OCI-LY3 (cell line): ENCODE measurements around the gene SLC44A3.

ENCODE experiments used
- H2AFZ ChIP-seq: fragments of 200-600, 300-600 bp; shearing (Covaris generic); 2 replicates; pipeline ENCODE4 v1.6.0; 2014; ENCODE audit warnings: antibody characterized with exemption, low read depth, low read length
- H3K27ac ChIP-seq: fragments of 200-600, 300-600 bp; sonication (generic); 2 replicates; pipeline ENCODE4 v1.5.1; 2014; ENCODE audit warnings: mild to moderate bottlenecking, low read length, moderate library complexity, mixed read lengths
- H3K27me3 ChIP-seq: fragments of 200-600, 300-600 bp; sonication (generic); 2 replicates; pipeline ENCODE4 v1.6.1; 2014; ENCODE audit warnings: low read depth, low read length, mixed read lengths
- H3K36me3 ChIP-seq: fragments of 200-600, 300-600 bp; sonication (generic); replicated peaks from 2 replicates; pipeline ENCODE3; 2014; ENCODE audit warnings: low read depth, low read length, mixed read lengths
- H3K4me1 ChIP-seq: fragments of 300-600, 200-600 bp; sonication (generic); 2 replicates; pipeline ENCODE4 v1.6.1; 2014; ENCODE audit warnings: low read length, mixed read lengths
- H3K4me2 ChIP-seq: fragments of 200-600, 300-600 bp; sonication (generic); 2 replicates; pipeline ENCODE4 v1.6.1; 2014; ENCODE audit warnings: low read length, mixed read lengths
- H3K4me3 ChIP-seq: fragments of 300-600, 200-600 bp; sonication (generic); 2 replicates; pipeline ENCODE4 v1.5.1; 2014; ENCODE audit warnings: antibody characterized with exemption, mild to moderate bottlenecking, low read length, moderate library complexity
- H3K79me2 ChIP-seq: fragments of 300-600, 200-600 bp; shearing (Covaris generic); 2 replicates; pipeline ENCODE4 v1.6.1; 2014; ENCODE audit warnings: mild to moderate bottlenecking, low read length, mixed read lengths
- H3K9ac ChIP-seq: fragments of 300-600, 200-600 bp; shearing (Covaris generic); 2 replicates; pipeline ENCODE4 v1.6.0; 2014; ENCODE audit warnings: mild to moderate bottlenecking, low read length, moderate library complexity
- H3K9me3 ChIP-seq: fragments of 200-600, 300-600 bp; shearing (Covaris generic); 2 replicates; pipeline ENCODE4 v1.6.1; 2014; ENCODE audit warnings: low read length, mixed read lengths; ENCODE audit not compliant: insufficient read depth
- H4K20me1 ChIP-seq: fragments of 200-600, 300-600 bp; sonication (generic); 2 replicates; pipeline ENCODE4 v1.6.1; 2016; ENCODE audit warnings: low read length, mixed read lengths; ENCODE audit not compliant: insufficient read depth
- EZH2phosphoT487 ChIP-seq: fragments of 200-600 bp; shearing (Covaris generic); IDR thresholded peaks from 2 replicates; pipeline ENCODE4 v1.6.1; 2018; ENCODE audit warnings: antibody characterized with exemption, mixed run types, low read depth
- TF ChIP-seq, protein P1 (sequence below): fragments of 200-600, 300-600 bp; sonication (generic); IDR thresholded peaks from 2 replicates; pipeline ENCODE4 v1.5.1; 2014; ENCODE audit warnings: antibody characterized with exemption, low read length, low read depth

The SLC44A3 gene

GRCh38 chr1:94819945-94820746 lies at the start of gene SLC44A3:
Gene SLC44A3 (plus strand): TSS chr1:94820357. CDS start chr1:94820452, 95 bp downstream.
- H3K27me3 ChIP-seq: no peaks in the 10 kb centered on the region
- TF ChIP-seq, protein P1, sequence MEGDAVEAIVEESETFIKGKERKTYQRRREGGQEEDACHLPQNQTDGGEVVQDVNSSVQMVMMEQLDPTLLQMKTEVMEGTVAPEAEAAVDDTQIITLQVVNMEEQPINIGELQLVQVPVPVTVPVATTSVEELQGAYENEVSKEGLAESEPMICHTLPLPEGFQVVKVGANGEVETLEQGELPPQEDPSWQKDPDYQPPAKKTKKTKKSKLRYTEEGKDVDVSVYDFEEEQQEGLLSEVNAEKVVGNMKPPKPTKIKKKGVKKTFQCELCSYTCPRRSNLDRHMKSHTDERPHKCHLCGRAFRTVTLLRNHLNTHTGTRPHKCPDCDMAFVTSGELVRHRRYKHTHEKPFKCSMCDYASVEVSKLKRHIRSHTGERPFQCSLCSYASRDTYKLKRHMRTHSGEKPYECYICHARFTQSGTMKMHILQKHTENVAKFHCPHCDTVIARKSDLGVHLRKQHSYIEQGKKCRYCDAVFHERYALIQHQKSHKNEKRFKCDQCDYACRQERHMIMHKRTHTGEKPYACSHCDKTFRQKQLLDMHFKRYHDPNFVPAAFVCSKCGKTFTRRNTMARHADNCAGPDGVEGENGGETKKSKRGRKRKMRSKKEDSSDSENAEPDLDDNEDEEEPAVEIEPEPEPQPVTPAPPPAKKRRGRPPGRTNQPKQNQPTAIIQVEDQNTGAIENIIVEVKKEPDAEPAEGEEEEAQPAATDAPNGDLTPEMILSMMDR: no peak
- TF ChIP-seq EZH2phosphoT487: no peak
- no peak within 1 kb of the TSS for H2AFZ ChIP-seq
- no peak within 1 kb of the TSS for H3K9ac ChIP-seq
- H4K20me1 ChIP-seq: no peaks in the 10 kb centered on the region
- no peaks in the 10 kb centered on the region for H3K9me3 ChIP-seq
- H3K4me1 ChIP-seq: no peaks in the 10 kb centered on the region
- H3K27ac ChIP-seq: no peak within 1 kb of the TSS
- no peak within 1 kb of the TSS for H3K4me3 ChIP-seq
- no peak within 1 kb of the TSS for H3K4me2 ChIP-seq
- H3K36me3 ChIP-seq: no peaks in the 10 kb centered on the region
- H3K79me2 ChIP-seq: no peaks in the 10 kb centered on the region

- no peaks in the 10 kb centered on the region for H3K79me2 ChIP-seq
- no peaks in the 10 kb centered on the region for H3K4me1 ChIP-seq
- H3K9me3 ChIP-seq: no peaks in the 10 kb centered on the region
- H3K27me3 ChIP-seq: no peaks in the 10 kb centered on the region
- no peak overlapping the region for H3K4me2 ChIP-seq
- TF ChIP-seq EZH2phosphoT487: no peak
- TF ChIP-seq, protein P1: no peak
- H2AFZ ChIP-seq: no peak overlapping the region
- no peaks in the 10 kb centered on the region for H3K36me3 ChIP-seq
- H3K9ac ChIP-seq: no peak overlapping the region
- no peak overlapping the region for H3K4me3 ChIP-seq
- H4K20me1 ChIP-seq: no peaks in the 10 kb centered on the region
- no peak overlapping the region for H3K27ac ChIP-seq
Observed at GRCh38 chr1:94772230-94772641, 47.9 kb upstream of the SLC44A3 start.

- Histone ChIP-seq H3K4me2 (no peak overlapping the region), H3K27ac (no peak overlapping the region), H4K20me1 (no peaks in the 10 kb centered on the region), H3K36me3 (no peaks in the 10 kb centered on the region), H3K79me2 (no peaks in the 10 kb centered on the region), H3K4me1 (no peaks in the 10 kb centered on the region), H3K4me3 (no peak overlapping the region), H3K27me3 (no peaks in the 10 kb centered on the region), H2AFZ (no peak overlapping the region), H3K9me3 (no peaks in the 10 kb centered on the region), H3K9ac (no peak overlapping the region)
- TF ChIP-seq, protein P1: no peak
- TF ChIP-seq EZH2phosphoT487: no peak
Observed at GRCh38 chr1:94772845-94773244, 47.3 kb upstream of the SLC44A3 start.

GRCh38 chr1:94773296-94773809 lies 46.8 kb upstream of the SLC44A3 start:
- Histone ChIP-seq H3K9me3 (no peaks in the 10 kb centered on the region), H3K79me2 (no peaks in the 10 kb centered on the region), H4K20me1 (no peaks in the 10 kb centered on the region), H3K4me2 (no peak overlapping the region), H2AFZ (no peak overlapping the region), H3K27ac (no peak overlapping the region), H3K4me1 (no peaks in the 10 kb centered on the region), H3K36me3 (no peaks in the 10 kb centered on the region), H3K27me3 (no peaks in the 10 kb centered on the region), H3K9ac (no peak overlapping the region), H3K4me3 (no peak overlapping the region)
- TF ChIP-seq EZH2phosphoT487: no peak
- TF ChIP-seq, protein P1: no peak
